Measurements from ENCODE around the gene NXPH1.

NXPH1 gene

GRCh38 chr7:8581842-8582241 is 148.4 kb downstream of the NXPH1 start:
- no peak overlapping the region for H3K4me3 ChIP-seq (ENCODE audit: low read depth, low read length)
- no peaks in the 10 kb centered on the region for H3K36me3 ChIP-seq (ENCODE audit: control insufficient read depth, insufficient read depth, low read length)
- H3K9me3 ChIP-seq (ENCODE audit: control insufficient read depth, insufficient read depth, low read length), result no peaks in the 10 kb centered on the region
- H3K9ac ChIP-seq (ENCODE audit: low read depth, low read length), result no peak overlapping the region
- H3K27me3 ChIP-seq (ENCODE audit: control insufficient read depth, insufficient read depth, low read length), result no peaks in the 10 kb centered on the region
- no peaks in the 10 kb centered on the region for H3K4me1 ChIP-seq (ENCODE audit: control insufficient read depth, insufficient read depth, low read length)

- Histone ChIP-seq H3K27me3 (ENCODE audit: control insufficient read depth, insufficient read depth, low read length) (no peaks in the 10 kb centered on the region), H3K4me1 (ENCODE audit: control insufficient read depth, insufficient read depth, low read length) (no peaks in the 10 kb centered on the region), H3K9ac (ENCODE audit: low read depth, low read length) (no peak overlapping the region), H3K4me3 (ENCODE audit: low read depth, low read length) (no peak overlapping the region), H3K36me3 (ENCODE audit: control insufficient read depth, insufficient read depth, low read length) (no peaks in the 10 kb centered on the region), H3K9me3 (ENCODE audit: control insufficient read depth, insufficient read depth, low read length) (no peaks in the 10 kb centered on the region)
Observed at GRCh38 chr7:8582728-8583127, 149.3 kb downstream of the NXPH1 start.

- no peaks in the 10 kb centered on the region for H3K36me3 ChIP-seq (ENCODE audit: control insufficient read depth, insufficient read depth, low read length)
- no peaks in the 10 kb centered on the region for H3K9me3 ChIP-seq (ENCODE audit: control insufficient read depth, insufficient read depth, low read length)
- no peaks in the 10 kb centered on the region for H3K27me3 ChIP-seq (ENCODE audit: control insufficient read depth, insufficient read depth, low read length)
- H3K4me1 ChIP-seq (ENCODE audit: control insufficient read depth, insufficient read depth, low read length), result no peaks in the 10 kb centered on the region
- H3K9ac ChIP-seq (ENCODE audit: low read depth, low read length), result no peak overlapping the region
- H3K4me3 ChIP-seq (ENCODE audit: low read depth, low read length), result no peak overlapping the region
Observed at GRCh38 chr7:8585591-8585990, 152.2 kb downstream of the NXPH1 start.

GRCh38 chr7:8590225-8590624 is 156.8 kb downstream of the NXPH1 start:
- Histone ChIP-seq H3K27me3 (ENCODE audit: control insufficient read depth, insufficient read depth, low read length) (no peaks in the 10 kb centered on the region), H3K9me3 (ENCODE audit: control insufficient read depth, insufficient read depth, low read length) (no peaks in the 10 kb centered on the region), H3K4me1 (ENCODE audit: control insufficient read depth, insufficient read depth, low read length) (peaks cover 13% of the 10 kb centered on the region), H3K36me3 (ENCODE audit: control insufficient read depth, insufficient read depth, low read length) (no peaks in the 10 kb centered on the region), H3K4me3 (ENCODE audit: low read depth, low read length) (no peak overlapping the region), H3K9ac (ENCODE audit: low read depth, low read length) (no peak overlapping the region)

- Histone ChIP-seq H3K27me3 (ENCODE audit: control insufficient read depth, insufficient read depth, low read length) (no peaks in the 10 kb centered on the region), H3K9me3 (ENCODE audit: control insufficient read depth, insufficient read depth, low read length) (no peaks in the 10 kb centered on the region), H3K4me3 (ENCODE audit: low read depth, low read length) (no peak overlapping the region), H3K4me1 (ENCODE audit: control insufficient read depth, insufficient read depth, low read length) (peaks cover 13% of the 10 kb centered on the region), H3K36me3 (ENCODE audit: control insufficient read depth, insufficient read depth, low read length) (no peaks in the 10 kb centered on the region), H3K9ac (ENCODE audit: low read depth, low read length) (no peak overlapping the region)
Observed at GRCh38 chr7:8590791-8591190, 157.4 kb downstream of the NXPH1 start.

- Histone ChIP-seq H3K9me3 (ENCODE audit: control insufficient read depth, insufficient read depth, low read length) (no peaks in the 10 kb centered on the region), H3K36me3 (ENCODE audit: control insufficient read depth, insufficient read depth, low read length) (no peaks in the 10 kb centered on the region), H3K4me3 (ENCODE audit: low read depth, low read length) (no peak overlapping the region), H3K4me1 (ENCODE audit: control insufficient read depth, insufficient read depth, low read length) (peaks cover 13% of the 10 kb centered on the region), H3K9ac (ENCODE audit: low read depth, low read length) (no peak overlapping the region), H3K27me3 (ENCODE audit: control insufficient read depth, insufficient read depth, low read length) (no peaks in the 10 kb centered on the region)
Observed at GRCh38 chr7:8591289-8591688, 157.9 kb downstream of the NXPH1 start.

GRCh38 chr7:8592167-8592566 is 158.8 kb downstream of the NXPH1 start:
- Histone ChIP-seq H3K9ac (ENCODE audit: low read depth, low read length) (no peak overlapping the region), H3K36me3 (ENCODE audit: control insufficient read depth, insufficient read depth, low read length) (no peaks in the 10 kb centered on the region), H3K27me3 (ENCODE audit: control insufficient read depth, insufficient read depth, low read length) (no peaks in the 10 kb centered on the region), H3K9me3 (ENCODE audit: control insufficient read depth, insufficient read depth, low read length) (no peaks in the 10 kb centered on the region), H3K4me1 (ENCODE audit: control insufficient read depth, insufficient read depth, low read length) (peaks cover 13% of the 10 kb centered on the region), H3K4me3 (ENCODE audit: low read depth, low read length) (no peak overlapping the region)

- Histone ChIP-seq H3K4me1 (ENCODE audit: control insufficient read depth, insufficient read depth, low read length) (peaks cover 13% of the 10 kb centered on the region), H3K4me3 (ENCODE audit: low read depth, low read length) (no peak overlapping the region), H3K9me3 (ENCODE audit: control insufficient read depth, insufficient read depth, low read length) (no peaks in the 10 kb centered on the region), H3K27me3 (ENCODE audit: control insufficient read depth, insufficient read depth, low read length) (no peaks in the 10 kb centered on the region), H3K9ac (ENCODE audit: low read depth, low read length) (no peak overlapping the region), H3K36me3 (ENCODE audit: control insufficient read depth, insufficient read depth, low read length) (no peaks in the 10 kb centered on the region)
Observed at GRCh38 chr7:8594115-8594514, 160.7 kb downstream of the NXPH1 start.

- Histone ChIP-seq H3K4me1 (ENCODE audit: control insufficient read depth, insufficient read depth, low read length) (peaks cover 13% of the 10 kb centered on the region), H3K36me3 (ENCODE audit: control insufficient read depth, insufficient read depth, low read length) (no peaks in the 10 kb centered on the region), H3K9ac (ENCODE audit: low read depth, low read length) (no peak overlapping the region)
Observed at GRCh38 chr7:8597565-8597964, 164.2 kb downstream of the NXPH1 start.

GRCh38 chr7:8601121-8601520 is 167.7 kb downstream of the NXPH1 start:
- Histone ChIP-seq H3K4me1 (ENCODE audit: control insufficient read depth, insufficient read depth, low read length) (no peaks in the 10 kb centered on the region), H3K9me3 (ENCODE audit: control insufficient read depth, insufficient read depth, low read length) (no peaks in the 10 kb centered on the region), H3K9ac (ENCODE audit: low read depth, low read length) (no peak overlapping the region), H3K27me3 (ENCODE audit: control insufficient read depth, insufficient read depth, low read length) (no peaks in the 10 kb centered on the region), H3K36me3 (ENCODE audit: control insufficient read depth, insufficient read depth, low read length) (no peaks in the 10 kb centered on the region), H3K4me3 (ENCODE audit: low read depth, low read length) (no peak overlapping the region)

More at GRCh38 chr7:8597565-8597964, 164.2 kb downstream of the NXPH1 start:
- no peaks in the 10 kb centered on the region for H3K9me3 ChIP-seq (ENCODE audit: control insufficient read depth, insufficient read depth, low read length)
- H3K27me3 ChIP-seq (ENCODE audit: control insufficient read depth, insufficient read depth, low read length), result no peaks in the 10 kb centered on the region
- no peak overlapping the region for H3K4me3 ChIP-seq (ENCODE audit: low read depth, low read length)

- no peak overlapping the region for H3K4me3 ChIP-seq (ENCODE audit: low read depth, low read length)
- peaks cover 4% of the 10 kb centered on the region for H3K4me1 ChIP-seq (ENCODE audit: control insufficient read depth, insufficient read depth, low read length)
- no peak overlapping the region for H3K9ac ChIP-seq (ENCODE audit: low read depth, low read length)
- no peaks in the 10 kb centered on the region for H3K36me3 ChIP-seq (ENCODE audit: control insufficient read depth, insufficient read depth, low read length)
- H3K27me3 ChIP-seq (ENCODE audit: control insufficient read depth, insufficient read depth, low read length), result no peaks in the 10 kb centered on the region
- no peaks in the 10 kb centered on the region for H3K9me3 ChIP-seq (ENCODE audit: control insufficient read depth, insufficient read depth, low read length)
Observed at GRCh38 chr7:8605221-8605620, 171.8 kb downstream of the NXPH1 start.

GRCh38 chr7:8612584-8612983 is 179.2 kb downstream of the NXPH1 start:
- no peaks in the 10 kb centered on the region for H3K27me3 ChIP-seq (ENCODE audit: control insufficient read depth, insufficient read depth, low read length)
- no peak overlapping the region for H3K4me3 ChIP-seq (ENCODE audit: low read depth, low read length)
- H3K36me3 ChIP-seq (ENCODE audit: control insufficient read depth, insufficient read depth, low read length), result no peaks in the 10 kb centered on the region
- H3K4me1 ChIP-seq (ENCODE audit: control insufficient read depth, insufficient read depth, low read length), result peaks cover 7% of the 10 kb centered on the region
- no peaks in the 10 kb centered on the region for H3K9me3 ChIP-seq (ENCODE audit: control insufficient read depth, insufficient read depth, low read length)
- no peak overlapping the region for H3K9ac ChIP-seq (ENCODE audit: low read depth, low read length)

GRCh38 chr7:8613191-8613590 is 179.8 kb downstream of the NXPH1 start:
- H3K9me3 ChIP-seq (ENCODE audit: control insufficient read depth, insufficient read depth, low read length), result no peaks in the 10 kb centered on the region
- H3K4me3 ChIP-seq (ENCODE audit: low read depth, low read length), result no peak overlapping the region
- H3K4me1 ChIP-seq (ENCODE audit: control insufficient read depth, insufficient read depth, low read length), result peaks cover 7% of the 10 kb centered on the region
- H3K36me3 ChIP-seq (ENCODE audit: control insufficient read depth, insufficient read depth, low read length), result no peaks in the 10 kb centered on the region
- no peak overlapping the region for H3K9ac ChIP-seq (ENCODE audit: low read depth, low read length)
- no peaks in the 10 kb centered on the region for H3K27me3 ChIP-seq (ENCODE audit: control insufficient read depth, insufficient read depth, low read length)
